Hepatocyte (in vitro differentiated cells): ENCODE results near the gene SHISAL2A.

ENCODE experiments used
- EZH2 ChIP-seq: fragments of 200-600 bp; sonication (generic); IDR thresholded peaks from 2 replicates; pipeline ENCODE4 v1.6.1; 2016; ENCODE audit warnings: antibody characterized with exemption, mild to moderate bottlenecking, borderline replicate concordance
- TF ChIP-seq, protein P1 (sequence below): fragments of 200-600 bp; sonication (generic); IDR thresholded peaks from 2 replicates; pipeline ENCODE4 v1.5.1; 2016; ENCODE audit warnings: antibody characterized with exemption, mild to moderate bottlenecking; ENCODE audit not compliant: poor library complexity

DNA sequence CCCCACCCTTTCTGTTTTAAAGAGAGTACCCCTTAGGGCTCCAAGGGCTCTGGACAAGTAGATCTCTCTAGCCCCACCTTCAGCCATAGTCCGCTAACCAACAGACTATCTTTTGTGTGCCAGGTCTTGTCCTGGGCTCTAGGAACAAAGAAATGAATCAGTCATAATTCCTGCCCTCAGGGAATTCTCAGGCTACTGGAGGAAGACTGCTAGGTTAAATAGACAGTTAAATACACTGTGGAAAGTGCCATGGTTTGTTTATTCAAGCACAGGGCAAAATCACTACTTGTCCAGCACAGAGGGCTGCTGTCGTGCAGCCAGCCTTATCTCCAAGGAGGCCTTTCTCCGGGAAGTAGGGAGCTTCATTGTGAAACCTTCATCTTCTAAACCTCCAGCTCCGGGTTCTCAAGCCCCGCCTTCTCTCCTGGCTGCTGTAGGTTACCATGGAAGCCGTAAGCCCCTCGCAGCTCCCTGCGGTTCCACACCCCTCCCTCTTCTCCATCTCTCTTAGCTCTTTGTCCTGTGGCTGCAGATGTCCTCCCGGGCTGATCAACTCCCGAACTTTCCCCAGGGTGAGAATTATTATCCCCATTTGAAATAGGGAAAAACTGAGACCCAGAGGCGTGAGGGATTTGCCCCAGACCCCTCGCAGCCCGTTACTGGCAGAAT lies 29.8 kb downstream of the SHISAL2A start:
- TF ChIP-seq, protein P1, sequence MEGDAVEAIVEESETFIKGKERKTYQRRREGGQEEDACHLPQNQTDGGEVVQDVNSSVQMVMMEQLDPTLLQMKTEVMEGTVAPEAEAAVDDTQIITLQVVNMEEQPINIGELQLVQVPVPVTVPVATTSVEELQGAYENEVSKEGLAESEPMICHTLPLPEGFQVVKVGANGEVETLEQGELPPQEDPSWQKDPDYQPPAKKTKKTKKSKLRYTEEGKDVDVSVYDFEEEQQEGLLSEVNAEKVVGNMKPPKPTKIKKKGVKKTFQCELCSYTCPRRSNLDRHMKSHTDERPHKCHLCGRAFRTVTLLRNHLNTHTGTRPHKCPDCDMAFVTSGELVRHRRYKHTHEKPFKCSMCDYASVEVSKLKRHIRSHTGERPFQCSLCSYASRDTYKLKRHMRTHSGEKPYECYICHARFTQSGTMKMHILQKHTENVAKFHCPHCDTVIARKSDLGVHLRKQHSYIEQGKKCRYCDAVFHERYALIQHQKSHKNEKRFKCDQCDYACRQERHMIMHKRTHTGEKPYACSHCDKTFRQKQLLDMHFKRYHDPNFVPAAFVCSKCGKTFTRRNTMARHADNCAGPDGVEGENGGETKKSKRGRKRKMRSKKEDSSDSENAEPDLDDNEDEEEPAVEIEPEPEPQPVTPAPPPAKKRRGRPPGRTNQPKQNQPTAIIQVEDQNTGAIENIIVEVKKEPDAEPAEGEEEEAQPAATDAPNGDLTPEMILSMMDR, result no peak
- no peak for TF ChIP-seq EZH2
